DLD1 (cell line): ENCODE data around the gene SNX22.

Experiments used
- in situ Hi-C: cut with HindIII; loops from 2 replicates; pipeline ENCODE4 v1.10.0; 2017; ENCODE audit warnings: low sequenced_read_pairs

Gene SNX22

DNA sequence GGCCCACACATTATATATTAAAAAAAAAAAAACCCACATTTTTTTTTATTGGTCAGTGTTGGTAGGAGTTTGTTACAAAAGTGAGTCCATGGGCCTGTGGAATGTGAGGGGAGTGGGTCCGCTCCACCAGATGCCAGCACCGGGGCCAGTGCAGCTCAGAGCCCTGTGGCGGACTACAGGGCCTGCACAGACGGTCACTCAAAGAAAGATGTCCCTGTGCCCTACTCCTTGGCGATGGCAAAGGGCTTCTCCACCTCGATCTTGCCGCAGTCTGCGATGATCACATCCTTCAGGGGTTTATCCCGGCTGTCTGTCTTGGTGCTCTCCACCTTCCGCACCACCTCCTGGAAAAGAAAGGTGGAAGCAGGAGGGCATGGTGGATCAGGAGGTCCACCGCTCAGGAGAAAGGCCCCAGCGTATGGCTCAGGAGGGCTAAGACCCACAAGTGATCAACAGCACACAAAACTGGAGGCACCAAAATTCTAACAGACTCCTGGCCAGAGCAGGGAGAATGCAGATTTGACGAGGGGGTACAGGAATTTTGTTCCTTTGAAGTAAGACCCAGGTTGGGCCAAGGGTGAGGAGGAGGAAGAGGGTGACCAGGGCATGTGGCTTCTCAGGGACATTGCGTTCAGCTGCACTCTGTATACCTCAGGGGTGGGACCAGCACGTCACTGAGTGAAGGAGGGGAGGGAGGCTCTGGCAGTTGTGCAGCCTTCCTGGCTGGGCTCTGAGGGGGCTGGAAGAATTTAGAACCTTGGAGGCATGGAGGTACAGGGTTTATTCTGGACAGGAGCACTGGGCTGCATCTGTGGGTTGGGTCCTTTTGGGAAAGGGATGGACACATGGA is 4.5 kb downstream of the SNX22 start:
- in situ Hi-C loops = no loop called here

DNA sequence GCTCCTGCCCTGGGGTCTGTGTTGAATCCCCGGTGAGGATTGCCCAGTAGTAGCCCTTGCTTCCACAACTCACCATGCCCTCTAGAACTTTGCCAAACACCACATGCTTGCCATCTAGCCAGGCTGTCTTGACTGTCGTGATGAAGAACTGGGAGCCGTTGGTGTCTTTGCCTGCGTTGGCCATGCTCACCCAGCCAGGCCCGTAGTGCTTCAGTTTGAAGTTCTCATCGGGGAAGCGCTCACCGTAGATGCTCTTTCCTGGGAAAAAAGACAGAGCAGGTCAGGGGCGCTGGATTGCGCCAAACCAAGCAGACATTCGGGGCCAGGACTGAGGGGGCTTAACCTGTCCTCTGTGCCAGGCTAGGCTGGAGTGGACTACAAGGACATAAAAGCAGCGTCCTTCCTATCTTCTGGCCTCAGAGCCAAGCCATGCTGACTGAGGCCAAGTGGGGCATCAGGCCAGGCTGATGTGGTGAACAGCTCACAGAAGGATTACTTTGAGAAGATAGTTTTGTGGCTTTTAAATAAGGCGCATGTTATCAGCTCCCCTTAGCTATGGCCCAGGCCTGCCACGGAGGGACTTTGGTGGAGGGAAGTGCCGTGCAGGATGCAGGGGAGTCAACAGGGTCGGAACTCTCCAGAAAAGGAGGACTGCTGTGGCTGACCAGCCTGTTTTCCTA is 5.3 kb downstream of the SNX22 start:
- in situ Hi-C loops = no loop called here

DNA sequence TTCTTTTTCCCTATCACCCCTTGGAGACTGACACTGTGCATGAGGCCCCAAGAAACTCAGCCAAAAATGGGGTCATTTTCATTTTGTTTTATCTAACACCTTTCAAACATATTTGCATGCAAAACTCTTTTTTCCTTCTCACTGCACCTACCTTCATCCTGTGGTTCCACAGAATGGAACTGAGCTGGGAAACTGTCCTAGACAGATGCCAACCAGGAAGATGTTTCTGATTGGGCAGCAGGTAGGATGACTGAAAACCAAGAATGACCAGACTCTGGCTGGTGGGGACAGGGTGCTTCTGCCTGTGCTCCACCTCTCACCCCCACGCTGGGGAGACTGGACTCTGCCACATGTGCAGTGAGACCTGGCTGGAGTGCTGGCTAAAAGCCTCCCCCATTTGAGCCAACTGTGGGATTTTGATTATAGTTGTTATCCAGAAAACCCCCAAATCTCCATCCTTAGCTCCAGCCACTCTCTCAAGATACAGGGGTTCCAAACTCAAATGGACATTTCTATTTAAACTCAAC is 6.1 kb downstream of the SNX22 start:
- in situ Hi-C loops = no loop called here

DNA sequence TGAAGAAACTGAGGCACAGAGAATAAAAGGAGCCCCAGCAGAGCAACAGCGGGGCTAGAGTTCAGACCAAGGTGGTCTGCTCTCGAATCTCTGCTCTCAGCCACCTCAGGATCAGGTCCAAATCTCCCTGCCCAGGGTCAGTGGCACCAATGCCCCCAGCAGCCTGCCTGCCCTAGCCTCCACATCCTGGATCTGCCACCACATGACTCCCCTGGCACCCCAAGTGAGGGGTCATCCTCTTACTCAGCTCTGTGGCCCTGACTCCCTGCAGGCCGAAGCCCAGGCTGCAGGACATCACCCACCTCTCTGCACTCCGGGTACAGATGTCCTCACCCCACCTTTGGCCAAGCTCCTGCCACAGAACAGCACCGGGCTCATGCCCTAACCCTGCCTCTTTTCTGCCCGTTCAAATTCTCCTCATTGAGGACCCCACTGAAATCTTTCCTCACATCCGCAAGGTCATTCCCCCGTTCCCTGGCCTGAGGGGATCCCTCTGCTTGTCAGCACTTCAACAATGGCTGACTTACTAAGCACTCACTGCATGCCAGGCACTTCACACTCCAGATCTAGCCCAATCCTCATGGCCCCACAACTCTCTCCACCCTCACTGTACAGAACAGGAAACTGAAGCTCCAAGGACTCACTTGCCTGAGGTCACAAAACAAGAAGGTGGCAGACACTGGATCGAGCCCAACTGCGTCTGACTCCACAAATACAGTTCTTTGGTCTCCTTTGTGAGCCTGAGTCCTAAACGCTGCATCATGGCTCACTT is 7.0 kb downstream of the SNX22 start:
- in situ Hi-C loops = no loop called here

- in situ Hi-C loops = no loop called here
Measured at GRCh38 chr15:64161688-64162477, 10.4 kb downstream of the SNX22 start.

GRCh38 chr15:64162478-64162868 is 10.9 kb downstream of the SNX22 start:
- in situ Hi-C loops = no loop called here

DNA sequence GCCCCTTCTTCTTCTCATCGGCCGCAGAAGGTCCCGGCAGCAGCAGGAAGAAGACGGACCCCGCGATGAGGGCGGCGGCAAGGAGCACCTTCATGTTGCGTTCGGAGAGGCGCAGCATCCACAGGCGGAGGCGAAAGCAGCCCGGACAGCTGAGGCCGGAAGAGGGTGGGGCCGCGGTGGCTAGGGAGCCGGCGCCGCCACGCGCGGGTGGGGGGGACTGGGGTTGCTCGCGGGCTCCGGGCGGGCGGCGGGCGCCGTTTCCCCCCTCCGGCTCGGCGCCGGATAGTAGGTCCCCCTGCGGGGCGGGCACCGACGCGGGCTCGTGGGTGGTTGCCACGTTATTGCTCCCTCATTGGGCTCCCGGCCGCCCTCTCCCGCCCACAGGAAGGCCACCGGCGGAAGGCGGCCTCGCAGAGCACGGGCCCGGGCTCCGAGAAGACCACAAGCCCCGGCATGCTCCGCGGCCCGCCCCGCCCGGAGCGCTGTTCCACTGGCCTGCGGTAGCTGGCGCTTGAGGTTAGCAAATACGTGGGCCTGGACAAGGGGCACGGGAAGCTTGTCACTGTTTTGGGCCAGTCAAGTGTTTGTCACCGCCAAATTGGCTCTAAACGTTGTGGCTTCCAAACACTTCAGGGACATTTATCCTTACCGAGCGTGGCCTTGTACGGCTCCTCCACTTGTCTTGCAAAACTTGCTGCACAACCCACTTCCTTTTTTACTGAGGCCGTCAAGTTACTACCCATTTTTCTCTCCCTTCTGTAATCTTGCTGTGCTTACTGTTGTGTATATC is 11.5 kb downstream of the SNX22 start, which contains the start of gene PPIB:
Gene PPIB (minus strand): TSS at position 154 of the 790 bp plus-strand sequence. CDS start 36 bp downstream, at position 118.
- in situ Hi-C loops = no loop called here

GRCh38 chr15:64163659-64164362 is 12.3 kb downstream of the SNX22 start:
- in situ Hi-C loops = no loop called here

GRCh38 chr15:64164436-64164835 is 12.9 kb downstream of the SNX22 start:
- in situ Hi-C loops = no loop called here

DNA sequence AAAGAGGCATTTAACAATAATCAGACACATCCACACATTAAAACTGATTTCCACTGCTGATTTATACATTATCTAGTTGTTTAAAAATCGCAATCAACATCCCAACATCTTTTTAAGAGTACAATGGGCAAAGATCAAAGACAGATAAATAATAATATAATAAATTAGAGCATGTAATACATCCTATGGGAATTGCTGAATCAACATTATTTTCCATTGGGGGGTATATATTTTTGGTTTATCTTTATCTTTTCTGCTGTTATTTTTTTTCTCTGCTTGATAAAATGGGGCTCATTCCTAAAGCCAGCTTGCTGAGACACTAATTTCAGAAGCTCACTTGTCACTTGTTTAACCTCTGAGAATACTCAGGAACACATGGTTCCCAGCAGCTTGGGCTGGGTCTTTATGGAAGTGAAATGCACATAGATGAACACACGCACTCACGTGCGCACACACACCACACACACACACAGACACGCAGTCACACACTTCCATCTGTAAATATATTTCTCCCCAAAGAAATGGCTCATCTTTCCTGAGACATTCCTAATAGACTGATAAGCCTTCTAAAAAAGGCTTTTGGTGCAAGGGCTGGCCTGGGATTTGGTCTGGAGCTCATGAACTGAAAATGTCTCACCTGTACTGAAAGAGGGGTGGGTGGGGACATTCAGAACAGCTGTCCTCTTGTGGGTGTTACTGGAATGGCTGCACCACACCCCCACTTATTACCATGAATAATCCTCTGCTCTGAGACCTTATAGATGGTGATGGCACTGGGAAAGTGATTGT is 14.8 kb downstream of the SNX22 start:
- in situ Hi-C loops = no loop called here

- in situ Hi-C loops = no loop called here
Measured at GRCh38 chr15:64180235-64180824, 28.8 kb downstream of the SNX22 start.

DNA sequence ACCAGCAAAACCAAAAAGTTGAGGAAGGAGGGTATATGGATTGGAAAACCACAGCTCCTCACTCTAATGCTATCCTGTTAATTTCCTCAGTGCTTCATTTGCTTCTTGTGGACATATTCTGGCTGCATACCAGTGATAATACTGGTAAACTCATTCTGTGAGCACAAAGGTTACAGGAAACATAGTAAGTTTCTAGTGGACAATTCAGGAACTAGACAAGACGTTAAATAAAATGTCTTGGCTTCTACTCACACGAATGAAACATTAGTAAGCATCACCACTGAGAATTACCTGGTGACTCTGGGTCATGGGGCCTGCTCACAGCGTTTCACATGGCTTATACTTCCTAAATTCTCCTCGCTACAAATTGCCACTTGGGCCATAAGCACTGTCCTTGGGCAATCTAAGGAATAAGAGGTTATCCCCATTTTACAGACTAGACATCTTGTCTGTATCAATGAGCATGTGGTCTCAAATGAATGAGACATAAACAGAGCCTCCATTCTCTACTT is 31.4 kb downstream of the SNX22 start:
- in situ Hi-C loops = no loop called here

GRCh38 chr15:64185146-64185911 is 33.8 kb downstream of the SNX22 start:
- in situ Hi-C loops = no loop called here

- in situ Hi-C loops = no loop called here
Measured at GRCh38 chr15:64187396-64188191, 36.1 kb downstream of the SNX22 start.

DNA sequence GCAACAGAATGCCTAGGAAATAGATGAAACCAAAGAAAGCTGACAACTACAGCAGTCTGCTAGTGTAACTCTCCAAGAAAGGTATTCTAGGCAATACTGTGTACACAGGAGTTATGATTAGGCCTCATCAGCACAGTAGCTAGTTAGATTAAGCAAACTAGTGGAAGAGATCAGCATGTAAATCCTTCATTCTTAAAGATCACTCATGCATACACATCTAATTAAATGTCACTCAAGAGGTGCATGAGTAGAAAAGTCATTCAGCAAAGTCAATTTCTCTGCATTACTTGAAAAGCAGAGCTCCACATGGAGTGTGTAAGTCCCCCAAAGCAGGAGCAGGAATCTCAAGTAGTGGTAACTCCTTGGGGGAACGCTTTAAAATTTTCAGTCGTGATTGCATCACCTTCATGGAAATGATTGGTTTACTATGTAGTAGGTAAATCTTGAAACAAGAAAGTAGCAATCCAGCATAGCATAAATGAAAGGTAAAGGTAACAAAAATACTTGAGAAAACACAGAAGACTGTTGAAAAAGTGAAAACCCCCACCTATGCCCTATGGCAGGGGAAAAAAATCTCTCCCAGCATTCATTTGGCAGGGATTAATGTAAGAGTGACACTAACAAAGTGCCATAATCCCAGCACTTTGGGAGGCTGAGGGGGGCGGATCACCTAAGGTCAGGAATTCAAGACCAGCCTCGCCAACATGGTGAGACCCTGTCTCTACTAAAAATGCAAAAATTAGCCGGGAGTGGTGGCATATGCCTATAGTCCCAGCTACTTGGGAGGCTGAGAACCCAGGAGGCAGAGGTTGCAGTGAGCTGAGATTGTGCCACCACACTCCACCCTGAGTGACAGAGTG is 40.7 kb downstream of the SNX22 start:
- in situ Hi-C loops = no loop called here
